Suprapubic skin (tissue), 4 donors: ENCODE data around the gene ERI3. TPM values are rescaled to one million over a fixed set of nuclear protein-coding genes. Genes with fewer than 3 reads are reported as not detected.

ENCODE experiments used
- DNase-seq, 2 donors: peaks; one replicate each; pipeline ENCODE4 v3.0.0-alpha.2; 2019; ENCODE audit warnings: low spot score in 2 of 2
- H3K27ac ChIP-seq: fragments of 200-600 bp; sonication (generic); one replicate; pipeline ENCODE4 v1.5.1; 2019
- H3K27me3 ChIP-seq: fragments of 200-600 bp; sonication (generic); one replicate; pipeline ENCODE4 v1.5.1; 2019
- H3K36me3 ChIP-seq: fragments of 200-600 bp; sonication (generic); one replicate; pipeline ENCODE4 v1.5.1; 2019
- H3K4me1 ChIP-seq: fragments of 200-600 bp; sonication (generic); one replicate; pipeline ENCODE4 v1.5.1; 2019
- H3K4me3 ChIP-seq: fragments of 200-600 bp; sonication (generic); one replicate; pipeline ENCODE4 v1.5.1; 2019; ENCODE audit warnings: mild to moderate bottlenecking
- H3K9me3 ChIP-seq: fragments of 200-600 bp; sonication (generic); one replicate; pipeline ENCODE4 v1.5.1; 2019
- EP300 ChIP-seq: sonication (generic); formaldehyde crosslinking; IDR thresholded peaks from one replicate; pipeline ENCODE4 v1.6.1; 2017; ENCODE audit warnings: antibody characterized with exemption
- POLR2A ChIP-seq, 2 donors: fragments of 450-650 bp; IDR thresholded peaks; one replicate each; pipeline ENCODE4 v1.6.1; 2017; ENCODE audit warnings: antibody characterized with exemption in 2 of 2, mild to moderate bottlenecking in 2 of 2, moderate library complexity in 2 of 2
- POLR2AphosphoS5 ChIP-seq, 3 donors: sonication (generic); formaldehyde crosslinking; IDR thresholded peaks; one replicate each; pipeline ENCODE4 v1.6.1; 2017; ENCODE audit warnings: antibody characterized with exemption in 3 of 3
- WGBS: methylation state at CpG from one replicate; pipeline ENCODE4 v1.1.5; 2018; 5-methylcytosine and 5-hydroxymethylcytosine counted together
- total RNA-seq, 4 donors: library from RNA; depleted of rRNA; stranded (reverse); fragments of >200 nt; gene quantifications; one replicate each; pipeline ENCODE4 v1.1.0, GENCODE V29; 2016
- TF ChIP-seq, protein P1 (sequence below), 2 donors: fragments of 200-600 bp in 1 of 2; fragments of 450-650 bp in 1 of 2; sonication (generic) in 1 of 2; IDR thresholded peaks; one replicate each; pipeline ENCODE4 v1.5.1; 2016 to 2019; ENCODE audit warnings: antibody characterized with exemption in 2 of 2, mild to moderate bottlenecking in 1 of 2, moderate library complexity in 1 of 2

ERI3 gene
- total RNA-seq, 4 donors from 2014 or later, result 23.3 to 33.4 (median 31.0) TPM

GRCh38 chr1:44313265-44313918 lies 41.7 kb downstream of the ERI3 start:
- H3K36me3 ChIP-seq, result peaks cover 80% of the 10 kb centered on the region
- H3K4me3 ChIP-seq, result no peak overlapping the region
- H3K9me3 ChIP-seq, result no peaks in the 10 kb centered on the region
- no peaks in the 10 kb centered on the region for H3K27me3 ChIP-seq
- TF ChIP-seq POLR2AphosphoS5 (IDR thresholded peaks at IDR 0.05), result no peak
- TF ChIP-seq, protein P1, sequence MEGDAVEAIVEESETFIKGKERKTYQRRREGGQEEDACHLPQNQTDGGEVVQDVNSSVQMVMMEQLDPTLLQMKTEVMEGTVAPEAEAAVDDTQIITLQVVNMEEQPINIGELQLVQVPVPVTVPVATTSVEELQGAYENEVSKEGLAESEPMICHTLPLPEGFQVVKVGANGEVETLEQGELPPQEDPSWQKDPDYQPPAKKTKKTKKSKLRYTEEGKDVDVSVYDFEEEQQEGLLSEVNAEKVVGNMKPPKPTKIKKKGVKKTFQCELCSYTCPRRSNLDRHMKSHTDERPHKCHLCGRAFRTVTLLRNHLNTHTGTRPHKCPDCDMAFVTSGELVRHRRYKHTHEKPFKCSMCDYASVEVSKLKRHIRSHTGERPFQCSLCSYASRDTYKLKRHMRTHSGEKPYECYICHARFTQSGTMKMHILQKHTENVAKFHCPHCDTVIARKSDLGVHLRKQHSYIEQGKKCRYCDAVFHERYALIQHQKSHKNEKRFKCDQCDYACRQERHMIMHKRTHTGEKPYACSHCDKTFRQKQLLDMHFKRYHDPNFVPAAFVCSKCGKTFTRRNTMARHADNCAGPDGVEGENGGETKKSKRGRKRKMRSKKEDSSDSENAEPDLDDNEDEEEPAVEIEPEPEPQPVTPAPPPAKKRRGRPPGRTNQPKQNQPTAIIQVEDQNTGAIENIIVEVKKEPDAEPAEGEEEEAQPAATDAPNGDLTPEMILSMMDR (IDR thresholded peaks at IDR 0.05), result no peak
- TF ChIP-seq EP300, result no peak
- TF ChIP-seq POLR2A (IDR thresholded peaks at IDR 0.05), result no peak
- H3K4me1 ChIP-seq, result no peaks in the 10 kb centered on the region
- no peak overlapping the region for H3K27ac ChIP-seq
- DNase-seq, result no peak
- 92% methylated on average over 3 of the region's 3 CpGs for WGBS

DNA sequence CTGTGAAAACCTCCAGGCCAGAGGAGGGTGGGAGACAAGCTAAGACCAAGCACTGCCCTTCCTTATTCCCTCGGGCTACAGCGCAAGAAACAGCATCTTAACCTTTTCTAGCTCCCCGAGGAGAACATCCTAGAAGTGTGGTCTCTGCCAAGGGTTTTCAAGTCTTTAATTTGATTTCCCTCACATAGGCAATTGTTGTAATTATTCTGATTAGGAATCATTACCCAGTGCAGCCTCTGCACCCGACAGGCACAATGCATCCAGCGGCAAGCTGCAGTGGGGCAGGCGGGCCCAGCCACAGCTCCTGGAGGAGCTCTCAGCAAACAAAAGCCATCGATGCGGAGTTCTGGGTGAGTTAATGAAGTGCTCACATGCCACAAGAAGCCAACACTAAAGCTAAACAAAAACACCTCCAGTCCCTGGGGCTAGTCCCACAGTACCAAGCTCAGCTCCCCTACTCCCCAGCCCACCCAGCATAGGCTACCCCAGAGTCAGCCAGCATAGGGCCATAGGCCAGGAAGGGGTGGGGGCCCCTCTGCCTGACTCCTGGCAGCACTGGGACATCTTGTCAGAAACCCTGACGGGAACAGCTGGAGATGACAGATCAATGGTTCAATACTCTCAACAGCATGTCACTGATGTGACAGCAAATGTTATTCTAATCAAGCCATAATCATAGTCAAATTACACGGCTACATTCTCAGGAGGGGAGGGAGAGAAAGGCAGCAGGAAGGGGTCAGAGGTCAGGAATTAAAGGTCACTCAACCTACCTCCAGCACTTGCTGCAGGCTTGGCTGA lies 42.5 kb downstream of the ERI3 start:
- Histone ChIP-seq H3K4me1 (no peaks in the 10 kb centered on the region), H3K9me3 (no peaks in the 10 kb centered on the region), H3K36me3 (peaks cover 82% of the 10 kb centered on the region), H3K27me3 (no peaks in the 10 kb centered on the region), H3K4me3 (no peak overlapping the region), H3K27ac (no peak overlapping the region)
- WGBS, result 83% methylated on average over 9 of the region's 10 CpGs
- DNase-seq, result no peak
- TF ChIP-seq, protein P1 (IDR thresholded peaks at IDR 0.05), result no peak
- TF ChIP-seq POLR2A (IDR thresholded peaks at IDR 0.05) (no peak), POLR2AphosphoS5 (IDR thresholded peaks at IDR 0.05) (no peak)

GRCh38 chr1:44310006-44310405 lies 45.1 kb downstream of the ERI3 start:
- no peak for TF ChIP-seq POLR2A (IDR thresholded peaks at IDR 0.05)
- TF ChIP-seq POLR2AphosphoS5 (IDR thresholded peaks at IDR 0.05), result no peak
- no peak for TF ChIP-seq EP300
- TF ChIP-seq, protein P1 (IDR thresholded peaks at IDR 0.05), result no peak
- H3K36me3 ChIP-seq, result peaks cover 87% of the 10 kb centered on the region
- 98% methylated on average over 3 of the region's 3 CpGs for WGBS
- no peak for DNase-seq
- no peaks in the 10 kb centered on the region for H3K4me1 ChIP-seq
- H3K9me3 ChIP-seq, result no peaks in the 10 kb centered on the region
- no peak overlapping the region for H3K27ac ChIP-seq
- no peak overlapping the region for H3K4me3 ChIP-seq
- H3K27me3 ChIP-seq, result no peaks in the 10 kb centered on the region

DNA sequence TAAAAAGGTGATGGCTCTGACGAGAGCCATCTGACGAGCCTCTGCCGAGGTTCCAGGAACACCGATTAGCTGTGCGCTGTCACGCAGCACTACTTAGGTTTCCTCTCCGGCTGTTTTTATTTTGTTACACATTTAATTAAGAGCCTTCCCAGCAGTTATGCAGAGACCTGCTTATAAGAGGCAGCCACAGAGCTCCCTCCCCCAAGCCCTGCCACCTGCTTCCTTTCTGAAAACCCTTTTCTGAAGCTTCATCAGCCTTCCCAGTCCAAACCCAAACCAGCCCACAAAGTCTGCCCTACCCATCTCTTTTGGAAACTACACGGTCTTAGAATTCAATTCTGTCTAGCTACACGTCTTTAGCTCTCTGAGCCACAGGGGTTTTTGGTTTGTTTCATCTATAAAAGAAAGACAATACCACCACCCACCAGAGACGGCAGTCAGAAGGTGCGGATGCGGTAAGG lies 49.1 kb downstream of the ERI3 start:
- Histone ChIP-seq H3K36me3 (peaks cover 92% of the 10 kb centered on the region), H3K4me1 (no peaks in the 10 kb centered on the region), H3K9me3 (no peaks in the 10 kb centered on the region), H3K27ac (no peak overlapping the region), H3K27me3 (no peaks in the 10 kb centered on the region), H3K4me3 (no peak overlapping the region)
- no peak for DNase-seq
- 72% methylated on average over 12 of the region's 12 CpGs for WGBS
- TF ChIP-seq EP300, result no peak
- TF ChIP-seq POLR2A (IDR thresholded peaks at IDR 0.05), result no peak
- TF ChIP-seq, protein P1 (IDR thresholded peaks at IDR 0.05), result no peak
- TF ChIP-seq POLR2AphosphoS5 (IDR thresholded peaks at IDR 0.05), result no peak

DNA sequence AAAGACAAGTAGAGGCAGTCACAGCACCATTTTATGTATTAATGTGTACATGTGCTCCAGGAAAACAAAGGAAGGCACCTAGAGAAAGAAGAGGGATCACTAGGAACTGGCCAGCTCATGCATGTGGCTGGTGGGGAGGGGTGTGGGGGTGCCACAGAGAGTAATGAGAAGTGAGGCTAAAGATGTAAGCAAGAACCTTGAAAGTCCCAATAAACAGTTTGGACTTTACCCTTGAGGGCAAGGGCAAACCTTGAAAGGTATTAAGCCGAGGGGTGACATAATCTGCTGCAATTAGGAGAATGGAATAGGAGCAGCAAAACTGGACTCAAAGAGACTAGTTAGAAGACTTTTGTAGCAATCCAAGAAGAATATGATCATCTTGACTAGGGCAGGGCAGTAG lies 51.5 kb downstream of the ERI3 start:
- 92% methylated on average over 1 of the region's 1 CpG for WGBS
- no peaks in the 10 kb centered on the region for H3K4me1 ChIP-seq
- H3K27me3 ChIP-seq, result no peaks in the 10 kb centered on the region
- DNase-seq, result no peak
- peaks cover 82% of the 10 kb centered on the region for H3K36me3 ChIP-seq
- H3K27ac ChIP-seq, result no peak overlapping the region
- TF ChIP-seq POLR2AphosphoS5 (IDR thresholded peaks at IDR 0.05) (no peak), POLR2A (IDR thresholded peaks at IDR 0.05) (no peak), EP300 (no peak)
- TF ChIP-seq, protein P1 (IDR thresholded peaks at IDR 0.05), result no peak
- no peaks in the 10 kb centered on the region for H3K9me3 ChIP-seq
- no peak overlapping the region for H3K4me3 ChIP-seq
